Skeletal muscle tissue (tissue), 4 donors: ENCODE data around the gene AK4. TPM values are rescaled to one million over a fixed set of nuclear protein-coding genes. Genes with fewer than 3 reads are reported as not detected.
"Not testable (repeated sequence)": the region's sequence is repeated elsewhere in the genome, so short reads cannot be mapped to it uniquely, and the experiment has no call there.

ENCODE experiments used
- H3K27ac ChIP-seq: one replicate; pipeline ENCODE4 v1.7.0; 2013; ENCODE audit warnings: mild to moderate bottlenecking, low read depth, low read length, inconsistent platforms
- H3K27me3 ChIP-seq, 3 donors: one replicate each; pipeline ENCODE4 v1.7.0; 2013; ENCODE audit warnings: low read length in 3 of 3; ENCODE audit not compliant: control insufficient read depth in 3 of 3, insufficient read depth in 3 of 3
- H3K36me3 ChIP-seq, 3 donors: one replicate each; pipeline ENCODE4 v1.7.0; 2013; ENCODE audit warnings: low read length in 3 of 3; ENCODE audit not compliant: control insufficient read depth in 3 of 3, insufficient read depth in 3 of 3
- H3K4me1 ChIP-seq, 3 donors: one replicate each; pipeline ENCODE4 v1.7.0; 2013; ENCODE audit warnings: low read length in 3 of 3, mild to moderate bottlenecking in 3 of 3; ENCODE audit not compliant: control insufficient read depth in 3 of 3, insufficient read depth in 3 of 3
- H3K4me3 ChIP-seq, 3 donors: one replicate each; pipeline ENCODE4 v1.7.0; 2013; ENCODE audit warnings: low read length in 3 of 3
- H3K9ac ChIP-seq, 3 donors: one replicate each; pipeline ENCODE4 v1.7.0; 2013; ENCODE audit warnings: low read length in 3 of 3, mild to moderate bottlenecking in 3 of 3, moderate library complexity in 2 of 3, low read depth in 1 of 3
- H3K9me3 ChIP-seq, 3 donors: one replicate each; pipeline ENCODE4 v1.7.0; 2013; ENCODE audit warnings: low read length in 3 of 3; ENCODE audit not compliant: control insufficient read depth in 3 of 3
- total RNA-seq: library from RNA; depleted of rRNA; stranded (reverse); fragments of >200 nt; gene quantifications from one replicate; pipeline ENCODE4 v1.2.3, GENCODE V29; 2014
- donor health status: Osteomylitis.

AK4 gene
- total RNA-seq, 1 donor from 2014 or later = 6.8 TPM

- Histone ChIP-seq H3K27me3 (no peaks in the 10 kb centered on the region), H3K4me3 (no peak overlapping the region), H3K27ac (no peak overlapping the region), H3K4me1 (no peaks in the 10 kb centered on the region), H3K9ac (no peak overlapping the region), H3K9me3 (no peaks in the 10 kb centered on the region), H3K36me3 (no peaks in the 10 kb centered on the region)
Measured at GRCh38 chr1:65163201-65163805, 15.3 kb downstream of the AK4 start.

GRCh38 chr1:65164101-65164500 is 16.1 kb downstream of the AK4 start:
- not testable (repeated sequence) for H3K9me3 ChIP-seq, H3K27me3 ChIP-seq, H3K4me3 ChIP-seq, H3K27ac ChIP-seq, H3K9ac ChIP-seq, H3K36me3 ChIP-seq, H3K4me1 ChIP-seq

- Histone ChIP-seq H3K4me1 (no peaks in the 10 kb centered on the region), H3K36me3 (no peaks in the 10 kb centered on the region), H3K4me3 (no peak overlapping the region), H3K9ac (no peak overlapping the region), H3K27ac (no peak overlapping the region), H3K9me3 (no peaks in the 10 kb centered on the region), H3K27me3 (no peaks in the 10 kb centered on the region)
Measured at GRCh38 chr1:65164633-65165032, 16.6 kb downstream of the AK4 start.

- Histone ChIP-seq H3K4me3 (no peak overlapping the region), H3K9ac (no peak overlapping the region), H3K36me3 (no peaks in the 10 kb centered on the region), H3K9me3 (no peaks in the 10 kb centered on the region), H3K27me3 (no peaks in the 10 kb centered on the region), H3K4me1 (peaks cover 0 to 3% (median 0%) of the 10 kb centered on the region in 3 donors), H3K27ac (no peak overlapping the region)
Measured at GRCh38 chr1:65165269-65165993, 17.4 kb downstream of the AK4 start.

GRCh38 chr1:65166572-65167305 is 18.7 kb downstream of the AK4 start:
- H3K9me3 ChIP-seq = no peaks in the 10 kb centered on the region
- no peak overlapping the region for H3K4me3 ChIP-seq
- no peak overlapping the region for H3K9ac ChIP-seq
- peaks cover 0 to 3% (median 0%) of the 10 kb centered on the region in 3 donors for H3K4me1 ChIP-seq
- no peak overlapping the region for H3K27ac ChIP-seq
- H3K36me3 ChIP-seq = no peaks in the 10 kb centered on the region
- no peaks in the 10 kb centered on the region for H3K27me3 ChIP-seq

- no peak overlapping the region for H3K9ac ChIP-seq
- H3K27me3 ChIP-seq = no peaks in the 10 kb centered on the region
- no peak overlapping the region for H3K4me3 ChIP-seq
- no peaks in the 10 kb centered on the region for H3K36me3 ChIP-seq
- H3K4me1 ChIP-seq = peaks cover 0 to 3% (median 0%) of the 10 kb centered on the region in 3 donors
- H3K27ac ChIP-seq = no peak overlapping the region
- no peaks in the 10 kb centered on the region for H3K9me3 ChIP-seq
Measured at GRCh38 chr1:65167586-65168242, 19.7 kb downstream of the AK4 start.

GRCh38 chr1:65168867-65169266 is 20.9 kb downstream of the AK4 start:
- Histone ChIP-seq H3K27me3 (no peaks in the 10 kb centered on the region), H3K4me1 (peaks cover 0 to 3% (median 0%) of the 10 kb centered on the region in 3 donors)

GRCh38 chr1:65170511-65171142 is 22.6 kb downstream of the AK4 start:
- H3K27me3 ChIP-seq = no peaks in the 10 kb centered on the region
- no peaks in the 10 kb centered on the region for H3K36me3 ChIP-seq
- H3K4me3 ChIP-seq = peak overlapping the region in 2 of 3 donors; percentile 11 to 22
- H3K9me3 ChIP-seq = no peaks in the 10 kb centered on the region
- no peak overlapping the region for H3K9ac ChIP-seq
- H3K4me1 ChIP-seq = peaks cover 4 to 10% (median 7%) of the 10 kb centered on the region in 3 donors
- H3K27ac ChIP-seq = no peak overlapping the region

More at GRCh38 chr1:65168867-65169266, 20.9 kb downstream of the AK4 start:
- H3K4me3 ChIP-seq = no peak overlapping the region
- H3K9ac ChIP-seq = no peak overlapping the region
- no peaks in the 10 kb centered on the region for H3K9me3 ChIP-seq
- H3K36me3 ChIP-seq = no peaks in the 10 kb centered on the region
- H3K27ac ChIP-seq = no peak overlapping the region

GRCh38 chr1:65172936-65173690 is 25.1 kb downstream of the AK4 start:
- H3K27ac ChIP-seq = no peak overlapping the region
- no peak overlapping the region for H3K9ac ChIP-seq
- H3K4me3 ChIP-seq = no peak overlapping the region
- no peaks in the 10 kb centered on the region for H3K9me3 ChIP-seq
- peaks cover 12 to 24% (median 13%) of the 10 kb centered on the region in 3 donors for H3K4me1 ChIP-seq
- H3K27me3 ChIP-seq = no peaks in the 10 kb centered on the region
- no peaks in the 10 kb centered on the region for H3K36me3 ChIP-seq
